ENCODE data around the gene SH3BGRL. TPM values are rescaled to one million over a fixed set of nuclear protein-coding genes. Genes with fewer than 3 reads are reported as not detected.

SH3BGRL gene
- total RNA-seq, 1 experiment from 2014 or later = 41.8 TPM

GRCh38 chrX:81241753-81242152 is 39.9 kb downstream of the SH3BGRL start:
- Mint-ChIP-seq H3K27ac (no peak overlapping the region), H3K9me3 (peaks cover 59 to 63% of the 10 kb centered on the region in 2 experiments), H3K27me3 (ENCODE audit: low read depth) (no peaks in the 10 kb centered on the region), H3K4me1 (0 out of 4 replicates have a peak, but pooled peaks cover 0 to 2% of the 10 kb centered on the region in 2 experiments), H3K4me3 (no peak overlapping the region), H3K36me3 (ENCODE audit: insufficient read depth in 1 of 3, low read depth in 3 of 3) (peaks cover 5 to 18% (median 15%) of the 10 kb centered on the region in 3 experiments; a peak in 6 of 7 replicates)
- peaks cover 15% of the 10 kb centered on the region for H3K9me3 ChIP-seq (ENCODE audit: control insufficient read depth, low read depth, low read length)
- no peak overlapping the region for H4K8ac ChIP-seq (replicated peaks; ENCODE audit: insufficient read length, low read depth, low read length)
- H3K27ac ChIP-seq (ENCODE audit: insufficient read length, low read depth, low read length) = no peak overlapping the region
- H4K20me1 ChIP-seq (ENCODE audit: control insufficient read depth, insufficient read depth, insufficient read length) = no peaks in the 10 kb centered on the region
- TF ChIP-seq CTCF (conservative IDR thresholded peaks at IDR 0.05) = no peak
- no peak overlapping the region for H2BK15ac ChIP-seq (ENCODE audit: low read depth, low read length)
- no peak overlapping the region for H2BK12ac ChIP-seq (ENCODE audit: insufficient read length, low read depth, low read length)
- H3K4ac ChIP-seq (ENCODE audit: low read depth, low read length) = no peak overlapping the region
- no peak overlapping the region for H3K18ac ChIP-seq (ENCODE audit: insufficient read length, low read depth, low read length)
- H3K9ac ChIP-seq (ENCODE audit: extremely low read depth, insufficient read length, low read length) = no peak overlapping the region
- H2AFZ ChIP-seq (ENCODE audit: low read length) = no peak overlapping the region
- H3K4me2 ChIP-seq (ENCODE audit: insufficient read depth, insufficient read length, low read length) = no peak overlapping the region
- H3K79me2 ChIP-seq (ENCODE audit: insufficient read depth, low read length) = no peaks in the 10 kb centered on the region
- no peak overlapping the region for H2BK20ac ChIP-seq (ENCODE audit: low read depth, low read length, poor library complexity, severe bottlenecking)
- WGBS (ENCODE audit: extremely low coverage, insufficient read length, low lambda C conversion rate) = no CpG with 5 or more reads among the region's 7 CpGs
- H3K79me1 ChIP-seq (ENCODE audit: insufficient read depth, low read depth, low read length, poor library complexity, severe bottlenecking) = no peaks in the 10 kb centered on the region
- no peak overlapping the region for H4K91ac ChIP-seq (ENCODE audit: insufficient read length, low read depth, low read length)
- H3K4me1 ChIP-seq (ENCODE audit: insufficient read depth, low read length) = no peaks in the 10 kb centered on the region
- H3K27me3 ChIP-seq (ENCODE audit: insufficient read depth, low read length) = no peaks in the 10 kb centered on the region
- H2AK5ac ChIP-seq (ENCODE audit: insufficient read length, low read length) = no peak overlapping the region
- H3T11ph ChIP-seq (ENCODE audit: low read length) = no peak overlapping the region
- DNase-seq = no peak
- no peak overlapping the region for H3K56ac ChIP-seq (ENCODE audit: insufficient read length, low read depth, low read length)
- no peak overlapping the region for H2BK5ac ChIP-seq (ENCODE audit: insufficient read length, low read length)
- H4K5ac ChIP-seq (ENCODE audit: insufficient read length, low read depth, low read length) = no peak overlapping the region
- H2BK120ac ChIP-seq (ENCODE audit: low read depth, low read length, poor library complexity, severe bottlenecking) = no peak overlapping the region
- H3K23me2 ChIP-seq (ENCODE audit: insufficient read length, low read depth, low read length, poor library complexity, severe bottlenecking) = no peaks in the 10 kb centered on the region
- no peak overlapping the region for H3K14ac ChIP-seq (ENCODE audit: insufficient read depth, low read length)
- no peak overlapping the region for H3K23ac ChIP-seq (ENCODE audit: insufficient read length, low read depth, low read length)
